IMR-90 (cell line): ENCODE measurements around the gene SRGAP3. TPM values are rescaled to one million over a fixed set of nuclear protein-coding genes. Genes with fewer than 3 reads are reported as not detected.

Source experiments
- ATAC-seq: fragments of 200-7000 bp; cut with Tn5 transposase; 2 replicates; pipeline ENCODE4 v1.9.1; 2020; ENCODE audit warnings: low read depth, mild to moderate bottlenecking, moderate library complexity
- BruUV-seq: library from RNA; stranded (reverse); fragments of 400-500 nt; replicated peaks from 2 replicates; lab custom pipeline; 2021; lab: Mats Ljungman, UMichigan
- CTCF ChIA-PET: fragments of 300-600 bp; formaldehyde crosslinking; extraction: SDS; loops from one replicate; lab custom pipeline; 2021; ENCODE audit warnings: antibody characterized with exemption; lab: Yijun Ruan, JAX
- POLR2A ChIA-PET: fragments of 300-600 bp; sonication (Branson Sonifier 250); formaldehyde crosslinking; loops from one replicate; lab custom pipeline; 2022; ENCODE audit warnings: antibody characterized with exemption; ENCODE audit not compliant: unreplicated experiment; lab: Charles Lee
- DNase-seq: peaks from one replicate; pipeline ENCODE4 v3.0.0; 2013
- H2AFZ ChIP-seq: replicated peaks from 2 replicates; pipeline ENCODE3; 2013; ENCODE audit warnings: low read length, mild to moderate bottlenecking; ENCODE audit not compliant: poor library complexity
- H2AK5ac ChIP-seq: 2 replicates; pipeline ENCODE4 v1.6.1; 2013; ENCODE audit warnings: low read depth, low read length, inconsistent platforms
- H2AK9ac ChIP-seq: replicated peaks from 2 replicates; pipeline ENCODE3; 2013; ENCODE audit warnings: mild to moderate bottlenecking, low read depth, low read length, moderate library complexity; ENCODE audit not compliant: poor library complexity
- H2BK120ac ChIP-seq: 2 replicates; pipeline ENCODE4 v1.6.1; 2013; ENCODE audit warnings: low read depth, low read length, inconsistent platforms
- H2BK15ac ChIP-seq: 3 replicates; pipeline ENCODE4 v1.6.1; 2013; ENCODE audit warnings: low read depth, low read length, inconsistent platforms
- H2BK20ac ChIP-seq: 2 replicates; pipeline ENCODE4 v1.6.1; 2013; ENCODE audit warnings: low read depth, mild to moderate bottlenecking, inconsistent platforms, low read length, moderate library complexity
- H2BK5ac ChIP-seq: 2 replicates; pipeline ENCODE4 v1.6.1; 2013; ENCODE audit warnings: mild to moderate bottlenecking, low read depth, low read length, inconsistent platforms; ENCODE audit not compliant: poor library complexity, severe bottlenecking
- H3K14ac ChIP-seq: replicated peaks from 2 replicates; pipeline ENCODE4 v1.6.1; 2013; ENCODE audit warnings: low read depth, low read length, inconsistent platforms
- H3K18ac ChIP-seq: 2 replicates; pipeline ENCODE4 v1.6.1; 2013; ENCODE audit warnings: low read depth, low read length, control low read depth
- H3K23ac ChIP-seq: 2 replicates; pipeline ENCODE4 v1.6.1; 2013; ENCODE audit warnings: low read depth, low read length, inconsistent platforms
- H3K27ac ChIP-seq: 2 replicates; pipeline ENCODE4 v1.5.1; 2013; ENCODE audit warnings: mild to moderate bottlenecking, control low read depth, low read length; ENCODE audit not compliant: insufficient read depth
- H3K27me3 ChIP-seq: 2 replicates; pipeline ENCODE4 v1.6.1; 2013; ENCODE audit warnings: low read length; ENCODE audit not compliant: control insufficient read depth, insufficient read depth
- H3K36me3 ChIP-seq: 2 replicates; pipeline ENCODE4 v1.6.1; 2013; ENCODE audit warnings: low read length, mixed read lengths; ENCODE audit not compliant: control insufficient read depth, insufficient read depth
- H3K4ac ChIP-seq: 2 replicates; pipeline ENCODE4 v1.6.1; 2013; ENCODE audit warnings: low read depth, low read length, inconsistent platforms
- H3K4me1 ChIP-seq: 2 replicates; pipeline ENCODE4 v1.6.1; 2013; ENCODE audit warnings: low read length, mixed read lengths; ENCODE audit not compliant: control insufficient read depth, insufficient read depth
- H3K4me2 ChIP-seq: 2 replicates; pipeline ENCODE4 v1.6.1; 2013; ENCODE audit warnings: low read depth, mild to moderate bottlenecking, control low read depth, low read length, moderate library complexity
- H3K4me3 ChIP-seq: 2 replicates; pipeline ENCODE4 v1.5.1; 2013; ENCODE audit warnings: low read depth, mild to moderate bottlenecking, control low read depth, low read length, moderate library complexity; ENCODE audit not compliant: insufficient read depth
- H3K56ac ChIP-seq: 2 replicates; pipeline ENCODE4 v1.6.1; 2013; ENCODE audit warnings: low read length, inconsistent platforms; ENCODE audit not compliant: insufficient read depth; ENCODE audit errors: extremely low read depth
- H3K79me1 ChIP-seq, 2 experiments: 2 replicates each; pipeline ENCODE4 v1.6.1; 2013; ENCODE audit warnings: low read length in 2 of 2, inconsistent platforms in 1 of 2, low read depth in 1 of 2
- H3K9ac ChIP-seq: 2 replicates; pipeline ENCODE4 v1.6.1; 2013; ENCODE audit warnings: low read depth, low read length, control low read depth
- H3K9me1 ChIP-seq: 2 replicates; pipeline ENCODE4 v1.6.1; 2013; ENCODE audit warnings: low read length, inconsistent platforms; ENCODE audit not compliant: insufficient read depth
- H3K9me3 ChIP-seq: 2 replicates; pipeline ENCODE4 v1.6.1; 2013; ENCODE audit warnings: low read length; ENCODE audit not compliant: control insufficient read depth, insufficient read depth
- H4K20me1 ChIP-seq: 2 replicates; pipeline ENCODE4 v1.6.1; 2013; ENCODE audit warnings: low read length, inconsistent platforms; ENCODE audit not compliant: insufficient read depth
- H4K5ac ChIP-seq: 2 replicates; pipeline ENCODE4 v1.6.1; 2013; ENCODE audit warnings: mild to moderate bottlenecking, low read depth, low read length, control low read depth
- H4K8ac ChIP-seq, 2 experiments: 2 replicates each; pipeline ENCODE4 v1.6.1; 2013; ENCODE audit warnings: low read depth in 2 of 2, low read length in 2 of 2, control low read depth in 1 of 2, inconsistent platforms in 1 of 2
- H4K91ac ChIP-seq: 2 replicates; pipeline ENCODE4 v1.6.1; 2013; ENCODE audit warnings: low read depth, low read length, inconsistent platforms; ENCODE audit not compliant: insufficient read depth
- BHLHE40 ChIP-seq: fragments of 150-350 bp; IDR thresholded peaks from 2 replicates; pipeline ENCODE4 v1.6.1; 2016; ENCODE audit warnings: mild to moderate bottlenecking, low read depth, low read length
- CEBPB ChIP-seq: IDR thresholded peaks from 2 replicates; pipeline ENCODE4 v1.6.1; 2012; ENCODE audit warnings: low read depth, low read length, improper control_type of control experiment
- CHD1 ChIP-seq: IDR thresholded peaks from 2 replicates; pipeline ENCODE4 v1.6.1; 2012; ENCODE audit warnings: low read depth, low read length, improper control_type of control experiment
- NFE2L2 ChIP-seq: fragments of 150-350 bp; IDR thresholded peaks from 2 replicates; pipeline ENCODE4 v1.6.1; 2016; ENCODE audit warnings: low read depth, mild to moderate bottlenecking, low read length
- POLR2A ChIP-seq: IDR thresholded peaks from 2 replicates; pipeline ENCODE4 v1.6.1; 2012; ENCODE audit warnings: mild to moderate bottlenecking, low read depth, low read length
- RCOR1 ChIP-seq: IDR thresholded peaks from 2 replicates; pipeline ENCODE4 v1.6.1; 2012; ENCODE audit warnings: mild to moderate bottlenecking, low read length, improper control_type of control experiment; ENCODE audit not compliant: insufficient replicate concordance
- WGBS, 2 experiments: methylation state at CpG; one replicate each; pipeline versions ENCODE4 v1.1.5 to v1.1.7; 2013; ENCODE audit warnings: missing lambda C conversion rate in 2 of 2; ENCODE audit not compliant: insufficient read length in 1 of 2; ENCODE audit errors: extremely low coverage in 2 of 2; 5-methylcytosine and 5-hydroxymethylcytosine counted together
- dilution Hi-C: fragments of 300-500 bp; cut with HindIII; formaldehyde crosslinking; loops from one replicate; pipeline ENCODE4 v1.14.3; 2018; ENCODE audit warnings: low sequenced_read_pairs; ENCODE audit not compliant: unreplicated experiment
- in situ Hi-C: fragments of 300-500 bp; cut with MboI; formaldehyde crosslinking; loops from 3 replicates; pipeline ENCODE4 v1.14.3; 2019; ENCODE audit warnings: low sequenced_read_pairs, inconsistent platforms, mixed read lengths
- intact Hi-C: fragments of 100-400 bp; cut with micrococcal nuclease; formaldehyde crosslinking; loops from 2 replicates; pipeline ENCODE4 v1.10.0; 2022
- polyA plus RNA-seq, 3 experiments: library from polyadenylated mRNA; depleted of rRNA; stranded (reverse); fragments of >200 nt; gene quantifications; 2 replicates each; pipeline ENCODE4 v1.2.3, GENCODE V29; 2012; ENCODE audit warnings: low replicate concordance in 1 of 3
- total RNA-seq: library from RNA; depleted of rRNA; stranded (reverse); fragments of >200 nt; gene quantifications from 2 replicates; pipeline ENCODE4 v1.2.3, GENCODE V29; 2012

Gene SRGAP3
- total and polyA plus RNA-seq, 2 of the 4 experiments (the other 2 are of a cell fraction), result 0.68 to 1.4 TPM

GRCh38 chr3:9248522-9249271 lies 749 bp downstream of the SRGAP3 start:
- Histone ChIP-seq H3K23ac (no peak overlapping the region), H2AK5ac (no peak overlapping the region), H2AK9ac (no peak overlapping the region), H3K4ac (no peak overlapping the region), H2BK20ac (no peak overlapping the region), H2AFZ (peak overlapping the region; percentile 93), H2BK120ac (no peak overlapping the region), H3K36me3 (no peaks in the 10 kb centered on the region), H4K20me1 (no peaks in the 10 kb centered on the region), H3K18ac (no peak overlapping the region), H3K79me1 (no peaks in the 10 kb centered on the region), H3K9ac (no peak overlapping the region), H4K8ac (no peak overlapping the region), H4K91ac (no peak overlapping the region), H3K9me1 (no peaks in the 10 kb centered on the region), H4K5ac (no peak overlapping the region), H3K9me3 (no peaks in the 10 kb centered on the region), H3K27ac (no peak overlapping the region), H3K4me1 (no peaks in the 10 kb centered on the region), H3K4me3 (peak overlapping the region; percentile 43), H3K56ac (no peak overlapping the region), H3K27me3 (peaks cover 14% of the 10 kb centered on the region), H2BK5ac (no peak overlapping the region), H2BK15ac (no peak overlapping the region), H3K4me2 (peak overlapping the region; percentile 93), H3K14ac (no peak overlapping the region)
- intact Hi-C loops (no loop called here), dilution Hi-C loops (no loop called here), in situ Hi-C loops (no loop called here)
- WGBS, 2 experiments, result 27% methylated on average over 2 of the region's 13 CpGs; no CpG with 5 or more reads in 1 of the 2 experiments
- BruUV-seq, result no TSS peak
- CTCF ChIA-PET, result interaction anchor here (1.0 to 1.2 kb wide), 2 partner anchors 15 to 259 kb away, joined by 3 to 7 read pairs; no protein-coding TSS in a partner anchor
- DNase-seq, result no peak
- TF ChIP-seq CEBPB, result no peak
- no peak for TF ChIP-seq POLR2A
- TF ChIP-seq NFE2L2, result no peak
- TF ChIP-seq BHLHE40, result no peak
- no peak for TF ChIP-seq CHD1
- TF ChIP-seq RCOR1, result no peak
- ATAC-seq, result peak; percentile 8; the same call in 1 of the 2 replicates
- POLR2A ChIA-PET, result interaction anchor here (0.6 kb wide), 1 partner anchor 266 kb away, joined by 3 read pairs; no protein-coding TSS in a partner anchor
